ENCODE data around the gene PNKP.

GRCh38 chr19:49873834-49874233 is 6.5 kb upstream of the PNKP start:
- TF ChIP-seq CTCF (IDR thresholded peaks at IDR 0.05; ENCODE audit: insufficient read depth, low read length, poor library complexity, severe bottlenecking): no peak
- no peak for TF ChIP-seq EZH2phosphoT487 (conservative IDR thresholded peaks at IDR 0.05; ENCODE audit: low read length)
